ENCODE data around the gene NCKAP5L.
"Not testable (repeated sequence)": the region's sequence is repeated elsewhere in the genome, so short reads cannot be mapped to it uniquely, and the experiment has no call there.

NCKAP5L gene

GRCh38 chr12:49798248-49798647 is 30.0 kb downstream of the NCKAP5L start:
- DNase-seq (ENCODE audit: low read depth): no peak

- no peak for DNase-seq (ENCODE audit: low read depth)
Measured at GRCh38 chr12:49797449-49797776, 30.8 kb downstream of the NCKAP5L start.

GRCh38 chr12:49796606-49797448 is 31.4 kb downstream of the NCKAP5L start:
- no peak for DNase-seq (ENCODE audit: low read depth)

GRCh38 chr12:49796155-49796554 is 32.1 kb downstream of the NCKAP5L start:
- no peak for DNase-seq (ENCODE audit: low read depth)

- no peak for DNase-seq (ENCODE audit: low read depth)
Measured at GRCh38 chr12:49795654-49796105, 32.5 kb downstream of the NCKAP5L start.

GRCh38 chr12:49794811-49795653 is 33.2 kb downstream of the NCKAP5L start:
- DNase-seq (ENCODE audit: low read depth): no peak

GRCh38 chr12:49794021-49794420 is 34.2 kb downstream of the NCKAP5L start:
- DNase-seq (ENCODE audit: low read depth): no peak

GRCh38 chr12:49793620-49794019 is 34.6 kb downstream of the NCKAP5L start:
- no peak for DNase-seq (ENCODE audit: low read depth)

GRCh38 chr12:49792976-49793580 is 35.1 kb downstream of the NCKAP5L start:
- no peak for DNase-seq (ENCODE audit: low read depth)

GRCh38 chr12:49792181-49792970 is 35.8 kb downstream of the NCKAP5L start:
- DNase-seq (ENCODE audit: low read depth): no peak

- no peak for DNase-seq (ENCODE audit: low read depth)
Measured at GRCh38 chr12:49791700-49792099, 36.5 kb downstream of the NCKAP5L start.

- DNase-seq (ENCODE audit: low read depth): no peak
Measured at GRCh38 chr12:49790741-49791555, 37.3 kb downstream of the NCKAP5L start.

GRCh38 chr12:49789992-49790391 is 38.2 kb downstream of the NCKAP5L start:
- no peak for DNase-seq (ENCODE audit: low read depth)

GRCh38 chr12:49787672-49788071 is 40.5 kb downstream of the NCKAP5L start:
- DNase-seq (ENCODE audit: low read depth): no peak

GRCh38 chr12:49784756-49785409 is 43.3 kb downstream of the NCKAP5L start:
- no peak for DNase-seq (ENCODE audit: low read depth)

GRCh38 chr12:49783917-49784676 is 44.1 kb downstream of the NCKAP5L start:
- DNase-seq (ENCODE audit: low read depth): no peak

GRCh38 chr12:49780914-49781313 is 47.3 kb downstream of the NCKAP5L start:
- DNase-seq (ENCODE audit: low read depth): not testable (repeated sequence)

- DNase-seq (ENCODE audit: low read depth): no peak
Measured at GRCh38 chr12:49779581-49779980, 48.6 kb downstream of the NCKAP5L start.
